ENCODE data around the gene CCDC195. TPM values are rescaled to one million over a fixed set of nuclear protein-coding genes. Genes with fewer than 3 reads are reported as not detected.

CCDC195 gene
- total and polyA plus RNA-seq, 2 of the 4 experiments (the other 2 are of a cell fraction) = not detected

- Histone ChIP-seq H3K27ac (ENCODE audit: insufficient read depth, low read length) (no peak overlapping the region), H3K23ac (ENCODE audit: low read depth, low read length) (no peak overlapping the region), H3K4me3 (ENCODE audit: insufficient read depth, low read depth, low read length) (no peak overlapping the region), H3K9me3 (ENCODE audit: control insufficient read depth, insufficient read depth, low read length) (no peaks in the 10 kb centered on the region), H3K36me3 (ENCODE audit: control insufficient read depth, insufficient read depth, low read length) (no peaks in the 10 kb centered on the region), H2BK15ac (ENCODE audit: low read depth, low read length) (no peak overlapping the region), H3K18ac (ENCODE audit: low read depth, low read length) (no peak overlapping the region), H2AK9ac (replicated peaks; ENCODE audit: low read depth, low read length, poor library complexity) (no peak overlapping the region), H3K56ac (ENCODE audit: extremely low read depth, insufficient read depth, low read length) (no peak overlapping the region), H3K4me2 (ENCODE audit: low read depth, low read length) (no peak overlapping the region), H4K8ac (ENCODE audit: low read depth in 2 of 2, low read length in 2 of 2) (no peak overlapping the region), H2AFZ (replicated peaks; ENCODE audit: low read length, poor library complexity) (no peak overlapping the region), H4K20me1 (ENCODE audit: insufficient read depth, low read length) (no peaks in the 10 kb centered on the region), H3K4ac (ENCODE audit: low read depth, low read length) (no peak overlapping the region), H3K79me1 (ENCODE audit: low read depth in 1 of 2, low read length in 2 of 2) (no peaks in the 10 kb centered on the region), H3K27me3 (ENCODE audit: control insufficient read depth, insufficient read depth, low read length) (peaks cover 7% of the 10 kb centered on the region; the same call in 1 of the 2 replicates), H3K9ac (ENCODE audit: low read depth, low read length) (no peak overlapping the region), H2BK5ac (ENCODE audit: low read depth, low read length, poor library complexity, severe bottlenecking) (no peak overlapping the region), H3K4me1 (ENCODE audit: control insufficient read depth, insufficient read depth, low read length) (no peaks in the 10 kb centered on the region), H4K5ac (ENCODE audit: low read depth, low read length) (no peak overlapping the region), H3K9me1 (ENCODE audit: insufficient read depth, low read length) (no peaks in the 10 kb centered on the region), H4K91ac (ENCODE audit: insufficient read depth, low read depth, low read length) (no peak overlapping the region), H2BK20ac (ENCODE audit: low read depth, low read length) (no peak overlapping the region), H2AK5ac (ENCODE audit: low read depth, low read length) (no peak overlapping the region), H2BK120ac (ENCODE audit: low read depth, low read length) (no peak overlapping the region), H3K14ac (replicated peaks; ENCODE audit: low read depth, low read length) (no peak overlapping the region)
- intact Hi-C loops (cut with micrococcal nuclease) = no loop called here
- TF ChIP-seq BHLHE40 (IDR thresholded peaks at IDR 0.05; ENCODE audit: low read depth, low read length) (no peak), CEBPB (IDR thresholded peaks at IDR 0.05; ENCODE audit: low read depth, low read length) (no peak), MAFK (IDR thresholded peaks at IDR 0.05; ENCODE audit: low read depth, low read length) (no peak), CHD1 (IDR thresholded peaks at IDR 0.05; ENCODE audit: low read depth, low read length) (no peak), MAZ (IDR thresholded peaks at IDR 0.05; ENCODE audit: borderline replicate concordance, low read depth, low read length) (no peak), ELK1 (IDR thresholded peaks at IDR 0.05; ENCODE audit: borderline replicate concordance, low read depth, low read length) (no peak), CTCF (conservative IDR thresholded peaks at IDR 0.05; ENCODE audit: low read depth, low read length) (no peak), RCOR1 (IDR thresholded peaks at IDR 0.05; ENCODE audit: insufficient replicate concordance, low read length) (no peak), RFX5 (IDR thresholded peaks at IDR 0.05; ENCODE audit: low read depth, low read length) (no peak), RAD21 (IDR thresholded peaks at IDR 0.05; ENCODE audit: low read length) (no peak), MXI1 (IDR thresholded peaks at IDR 0.05; ENCODE audit: borderline replicate concordance, low read depth, low read length) (no peak), POLR2A (IDR thresholded peaks at IDR 0.05; ENCODE audit: low read depth, low read length) (no peak), NFE2L2 (IDR thresholded peaks at IDR 0.05; ENCODE audit: low read depth, low read length) (no peak), USF2 (IDR thresholded peaks at IDR 0.05; ENCODE audit: low read depth, low read length) (no peak), FOS (IDR thresholded peaks at IDR 0.05; ENCODE audit: low read depth, low read length) (no peak), SMC3 (IDR thresholded peaks at IDR 0.05; ENCODE audit: low read depth, low read length) (no peak)
- ChIA-PET POLR2A (ENCODE audit: unreplicated experiment) (no interaction called here), CTCF (no interaction called here)
- ATAC-seq (ENCODE audit: low read depth) (no peak), DNase-seq (no peak)
- no CpG with 5 or more reads among the region's 2 CpGs for WGBS, 2 experiments (ENCODE audit: extremely low coverage in 2 of 2, insufficient read length in 1 of 2)
- no TSS peak for BruUV-seq (replicated peaks)
- dilution Hi-C loops (cut with HindIII; ENCODE audit: low sequenced_read_pairs, unreplicated experiment) = no loop called here
- in situ Hi-C loops (cut with MboI; ENCODE audit: low sequenced_read_pairs) = no loop called here
These were observed 27.2 kb downstream of the CCDC195 start for GRCh38 chr2:224688997-224689396.

All from IMR-90 (cell line).